Measurements from ENCODE around the gene FGFBP2. TPM values are rescaled to one million over a fixed set of nuclear protein-coding genes. Genes with fewer than 3 reads are reported as not detected.

FGFBP2 gene
- total and polyA plus RNA-seq, 8 donors, result 0.20 to 2.9 (median 0.69) TPM; not detected in 2

DNA sequence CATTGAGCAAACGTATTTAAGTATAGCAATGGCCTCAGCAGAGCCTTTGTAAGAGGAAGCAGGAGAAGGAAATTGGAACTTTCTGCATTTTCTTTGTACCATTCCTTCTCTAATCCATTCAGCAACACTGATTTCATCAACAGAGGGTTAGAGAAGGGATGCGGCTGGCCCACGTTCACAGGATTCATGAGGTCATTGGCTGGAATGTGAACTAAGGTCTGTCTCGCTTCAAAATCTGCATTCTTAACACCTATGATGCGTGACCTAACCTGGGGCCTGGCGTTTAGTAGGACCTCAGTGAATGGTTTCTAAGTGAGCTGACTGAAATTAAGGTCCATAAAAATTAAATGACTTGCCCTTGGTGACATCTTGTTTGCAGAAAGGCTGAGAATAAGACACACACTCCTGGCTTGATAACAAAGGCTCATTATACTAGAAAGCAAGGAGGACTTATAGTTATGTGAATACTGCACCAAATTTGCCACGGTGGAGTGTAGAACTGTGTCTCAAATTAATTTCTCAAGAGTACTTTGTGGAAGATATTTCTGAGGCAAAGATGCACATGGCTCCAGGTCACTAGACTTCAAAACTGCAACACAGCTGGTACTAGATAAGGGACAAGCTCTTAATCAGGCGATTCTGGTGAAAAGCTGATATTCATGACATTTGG lies 49.9 kb downstream of the FGFBP2 start:
- Histone ChIP-seq H3K27me3 (peaks cover 0 to 4% of the 10 kb centered on the region in 2 donors), H3K4me3 (no peak overlapping the region), H3K27ac (no peak overlapping the region), H3K9me3 (no peaks in the 10 kb centered on the region), H3K4me1 (no peaks in the 10 kb centered on the region), H3K36me3 (no peaks in the 10 kb centered on the region)
- TF ChIP-seq, protein P1, sequence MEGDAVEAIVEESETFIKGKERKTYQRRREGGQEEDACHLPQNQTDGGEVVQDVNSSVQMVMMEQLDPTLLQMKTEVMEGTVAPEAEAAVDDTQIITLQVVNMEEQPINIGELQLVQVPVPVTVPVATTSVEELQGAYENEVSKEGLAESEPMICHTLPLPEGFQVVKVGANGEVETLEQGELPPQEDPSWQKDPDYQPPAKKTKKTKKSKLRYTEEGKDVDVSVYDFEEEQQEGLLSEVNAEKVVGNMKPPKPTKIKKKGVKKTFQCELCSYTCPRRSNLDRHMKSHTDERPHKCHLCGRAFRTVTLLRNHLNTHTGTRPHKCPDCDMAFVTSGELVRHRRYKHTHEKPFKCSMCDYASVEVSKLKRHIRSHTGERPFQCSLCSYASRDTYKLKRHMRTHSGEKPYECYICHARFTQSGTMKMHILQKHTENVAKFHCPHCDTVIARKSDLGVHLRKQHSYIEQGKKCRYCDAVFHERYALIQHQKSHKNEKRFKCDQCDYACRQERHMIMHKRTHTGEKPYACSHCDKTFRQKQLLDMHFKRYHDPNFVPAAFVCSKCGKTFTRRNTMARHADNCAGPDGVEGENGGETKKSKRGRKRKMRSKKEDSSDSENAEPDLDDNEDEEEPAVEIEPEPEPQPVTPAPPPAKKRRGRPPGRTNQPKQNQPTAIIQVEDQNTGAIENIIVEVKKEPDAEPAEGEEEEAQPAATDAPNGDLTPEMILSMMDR (IDR thresholded peaks at IDR 0.05), result no peak
- intact Hi-C loops (cut with DNase I), result no loop called here
- ATAC-seq (no peak), DNase-seq (no peak)

DNA sequence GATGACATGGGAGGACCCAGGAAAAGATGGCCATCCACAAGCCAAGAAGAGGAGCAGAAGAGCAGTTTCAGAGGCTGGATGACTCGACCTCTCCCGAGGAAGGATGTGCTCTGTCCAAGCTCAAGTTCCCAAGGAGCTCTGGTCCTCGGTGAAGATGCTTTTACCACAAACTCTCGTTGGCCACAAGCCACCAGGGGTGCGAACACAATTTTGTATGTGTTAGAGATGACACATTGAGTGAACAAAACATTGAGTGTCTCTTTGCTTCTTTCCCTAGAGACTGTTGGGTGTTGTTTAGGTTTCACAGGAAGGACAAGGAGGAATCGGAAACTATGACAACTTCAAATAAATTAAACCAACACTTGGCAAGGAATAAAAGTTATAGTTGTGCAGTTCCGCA lies 50.7 kb downstream of the FGFBP2 start:
- TF ChIP-seq, protein P1 (IDR thresholded peaks at IDR 0.05), result no peak
- Histone ChIP-seq H3K36me3 (no peaks in the 10 kb centered on the region), H3K4me1 (no peaks in the 10 kb centered on the region), H3K4me3 (no peak overlapping the region), H3K27ac (no peak overlapping the region), H3K9me3 (no peaks in the 10 kb centered on the region), H3K27me3 (peaks cover 0 to 4% of the 10 kb centered on the region in 2 donors)
- DNase-seq (no peak), ATAC-seq (no peak)
- intact Hi-C loops (cut with DNase I), result no loop called here

Other genes with a start within 250 kb of the FGFBP2 start
- gene CD38, start 184.8 kb downstream of the FGFBP2 start, total RNA-seq, result 10 to 100 TPM; 21.0 to 38.4 TPM
- 1 to 10 TPM in 5 of 6 donors, under 1 TPM in 1; 0.99 to 1.9 (median 1.5) TPM for gene CD38, start 184.8 kb downstream of the FGFBP2 start, polyA plus RNA-seq (ENCODE audit: insufficient read length in 6 of 6)
- 10 to 100 TPM in 1 of 2 donors, under 1 TPM in 1; 0.67 to 52.1 TPM for gene FGFBP1, start 24.4 kb downstream of the FGFBP2 start, total RNA-seq
- gene FGFBP1, start 24.4 kb downstream of the FGFBP2 start, polyA plus RNA-seq (ENCODE audit: insufficient read length in 6 of 6), result under 1 TPM in 4 of 6 donors, not detected in 2; 0.10 to 0.15 (median 0.13) TPM
- 10 to 100 TPM in 1 of 2 donors, not detected in 1; 11.2 TPM for gene PROM1, start 120.8 kb upstream of the FGFBP2 start, total RNA-seq
- gene PROM1, start 120.8 kb upstream of the FGFBP2 start, polyA plus RNA-seq (ENCODE audit: insufficient read length in 6 of 6), result 10 to 100 TPM; 18.6 to 37.1 (median 27.9) TPM

Data from left lung (tissue), 10 donors.